Endothelial cell of umbilical vein (primary cell): ENCODE data around the gene PIP4P1. TPM values are rescaled to one million over a fixed set of nuclear protein-coding genes. Genes with fewer than 3 reads are reported as not detected.
A peak's percentile ranks its signal among the peaks of the same experiment; 100 is the strongest.

Experiments used
- BruUV-seq: library from RNA; stranded (reverse); fragments of 400-500 nt; replicated peaks from 2 replicates; lab custom pipeline; 2021; lab: Mats Ljungman, UMichigan
- CTCF ChIA-PET: fragments of 300-600, 350-600 bp; sonication (Branson Sonifier 250); formaldehyde crosslinking; loops from one replicate; lab custom pipeline; 2021; ENCODE audit warnings: antibody characterized with exemption, inconsistent platforms; lab: Charles Lee
- POLR2A ChIA-PET: fragments of 300-600, 350-600 bp; sonication (Branson Sonifier 250); formaldehyde crosslinking; loops from one replicate; lab custom pipeline; 2021; ENCODE audit warnings: antibody characterized with exemption, inconsistent platforms; lab: Charles Lee
- DNase-seq: peaks from one replicate; pipeline ENCODE4 v3.0.0-alpha.2; 2011; ENCODE audit warnings: low read depth, low spot score
- FAIRE-seq: peaks from 2 replicates; lab custom pipeline; 2011; peaks lifted over from hg19 to GRCh38; lab: Jason Lieb, UNC
- H2AFZ ChIP-seq: 2 replicates; pipeline ENCODE4 v1.6.0; 2012; ENCODE audit warnings: low read depth, low read length, control low read depth, inconsistent platforms
- H3K27ac ChIP-seq: 2 replicates; pipeline ENCODE4 v1.5.1; 2011; ENCODE audit warnings: low read depth, mild to moderate bottlenecking, control low read depth, low read length, moderate library complexity; ENCODE audit not compliant: insufficient read depth
- H3K27me3 ChIP-seq, 2 experiments: 2 replicates each; pipeline versions ENCODE4 v1.6.0 to v1.6.1; 2011; ENCODE audit warnings: low read length in 2 of 2, mixed read lengths in 1 of 2; ENCODE audit not compliant: control insufficient read depth in 2 of 2, insufficient read depth in 2 of 2
- H3K36me3 ChIP-seq, 2 experiments: 2 replicates in 1 of 2; 3 replicates in 1 of 2; pipeline ENCODE4 v1.5.1; 2011; ENCODE audit warnings: low read length in 2 of 2, mild to moderate bottlenecking in 1 of 2, moderate library complexity in 1 of 2; ENCODE audit not compliant: control insufficient read depth in 2 of 2, insufficient read depth in 2 of 2; ENCODE audit errors: extremely low read depth in 1 of 2
- H3K4me1 ChIP-seq: 3 replicates; pipeline ENCODE4 v1.5.1; 2011; ENCODE audit warnings: mild to moderate bottlenecking, low read length; ENCODE audit not compliant: control insufficient read depth, insufficient read depth; ENCODE audit errors: extremely low read depth
- H3K4me2 ChIP-seq: 2 replicates; pipeline ENCODE4 v1.6.1; 2011; ENCODE audit warnings: low read length, control low read depth, mixed read lengths; ENCODE audit not compliant: insufficient read depth
- H3K4me3 ChIP-seq, 3 experiments: fragments of 200-600 bp in 1 of 3; sonication (generic), shearing (Covaris generic) in 1 of 3; replicated peaks in 1 of 3; 2 replicates each; pipeline ENCODE4 v1.5.1; 2011 to 2016; ENCODE audit warnings: control low read depth in 3 of 3, low read length in 3 of 3, mild to moderate bottlenecking in 2 of 3, inconsistent platforms in 1 of 3, low read depth in 1 of 3, moderate library complexity in 1 of 3; ENCODE audit not compliant: insufficient read depth in 1 of 3
- H3K79me2 ChIP-seq: 2 replicates; pipeline ENCODE4 v1.6.0; 2012; ENCODE audit warnings: low read length, inconsistent platforms; ENCODE audit not compliant: control insufficient read depth, insufficient read depth
- H3K9ac ChIP-seq: replicated peaks from 2 replicates; pipeline ENCODE3; 2011; ENCODE audit warnings: low read length, control low read depth; ENCODE audit not compliant: insufficient read depth; ENCODE audit errors: extremely low read depth
- H3K9me1 ChIP-seq: replicated peaks from 3 replicates; pipeline ENCODE4 v1.6.0; 2011; ENCODE audit warnings: mild to moderate bottlenecking, low read length; ENCODE audit not compliant: control insufficient read depth, insufficient read depth; ENCODE audit errors: extremely low read depth
- H3K9me3 ChIP-seq: replicated peaks from 2 replicates; pipeline ENCODE4 v1.5.1; 2012; ENCODE audit warnings: low read length, inconsistent platforms; ENCODE audit not compliant: control insufficient read depth, insufficient read depth
- H4K20me1 ChIP-seq: replicated peaks from 2 replicates; pipeline ENCODE3; 2011; ENCODE audit warnings: mild to moderate bottlenecking, low read length; ENCODE audit not compliant: control insufficient read depth, insufficient read depth; ENCODE audit errors: extremely low read depth
- CTCF ChIP-seq, 2 donors: IDR thresholded peaks; 1 replicate in 1 of 2; 2 replicates in 1 of 2; pipeline ENCODE4 v1.5.1; 2011; ENCODE audit warnings: low read length in 2 of 2, mild to moderate bottlenecking in 2 of 2, moderate library complexity in 2 of 2, control low read depth in 1 of 2, inconsistent platforms in 1 of 2, low read depth in 1 of 2; ENCODE audit not compliant: insufficient read depth in 1 of 2; ENCODE audit errors: extremely low read depth in 1 of 2
- EZH2 ChIP-seq: IDR thresholded peaks from 2 replicates; pipeline ENCODE4 v1.6.1; 2012; ENCODE audit warnings: borderline replicate concordance, low read depth, mild to moderate bottlenecking, moderate library complexity, low read length, inconsistent platforms; ENCODE audit not compliant: severe bottlenecking
- FOS ChIP-seq: IDR thresholded peaks from 2 replicates; pipeline ENCODE4 v1.6.1; 2011; ENCODE audit warnings: mild to moderate bottlenecking, low read length, moderate library complexity, borderline replicate concordance; ENCODE audit not compliant: insufficient read depth
- JUN ChIP-seq: IDR thresholded peaks from 2 replicates; pipeline ENCODE4 v1.6.1; 2011; ENCODE audit warnings: borderline replicate concordance, low read depth; ENCODE audit not compliant: insufficient read length, insufficient read depth
- MAX ChIP-seq: IDR thresholded peaks from 2 replicates; pipeline ENCODE4 v1.6.1; 2011; ENCODE audit not compliant: insufficient read depth, insufficient read length
- MYC ChIP-seq: IDR thresholded peaks from one replicate; pipeline ENCODE4 v1.6.1; 2011; ENCODE audit warnings: mild to moderate bottlenecking, low read depth, low read length
- POLR2A ChIP-seq: IDR thresholded peaks from 2 replicates; pipeline ENCODE4 v1.6.1; 2012; ENCODE audit warnings: low read depth, mild to moderate bottlenecking, control low read depth, low read length
- POLR2AphosphoS5 ChIP-seq: IDR thresholded peaks from 2 replicates; pipeline ENCODE4 v1.6.1; 2012; ENCODE audit warnings: low read depth, mild to moderate bottlenecking, control low read depth, low read length, moderate library complexity; ENCODE audit not compliant: insufficient read depth
- dilution Hi-C: fragments of 300-500 bp; cut with MboI; formaldehyde crosslinking; loops from one replicate; pipeline ENCODE4 v1.15.0; 2019; ENCODE audit warnings: low sequenced_read_pairs; ENCODE audit not compliant: extremely low pct_ligation_motif_present
- intact Hi-C: fragments of 100-400 bp; cut with micrococcal nuclease; formaldehyde crosslinking; loops from one replicate; pipeline ENCODE4 v1.10.0; 2022
- polyA plus RNA-seq, 4 experiments: library from polyadenylated mRNA; depleted of rRNA in 3 of 4; stranded (reverse) in 3 of 4; unstranded in 1 of 4; fragments of >200 nt; gene quantifications; 2 replicates each; pipeline versions ENCODE4 v1.2.1 to v1.2.3, GENCODE V29; 2011 to 2012; ENCODE audit warnings: missing spikeins in 1 of 4
- total RNA-seq: library from RNA; stranded (reverse); gene quantifications from 2 replicates; pipeline ENCODE4 v1.2.3, GENCODE V29; 2021

The PIP4P1 gene
- total and polyA plus RNA-seq, 2 donors (not counting 3 experiments of a cell fraction or from before 2014, with no cell fraction given) = 28.6 to 52.5 TPM

- no peak for FAIRE-seq
- H2AFZ ChIP-seq = peak overlapping the region; percentile 70
- DNase-seq = peak; percentile 79
- H3K27ac ChIP-seq = no peak overlapping the region
- intact Hi-C loops = no loop called here
- H3K4me2 ChIP-seq = peak overlapping the region; percentile 25
- ChIA-PET CTCF (no interaction called here), POLR2A (no interaction called here)
- H3K79me2 ChIP-seq = no peaks in the 10 kb centered on the region
- no peak overlapping the region for H3K9ac ChIP-seq
- BruUV-seq = no TSS peak
- no peak for TF ChIP-seq MYC
- no peak for TF ChIP-seq EZH2
- TF ChIP-seq JUN = no peak
- no peak for TF ChIP-seq FOS
- TF ChIP-seq POLR2A = no peak
- peak; percentile 54 for TF ChIP-seq MAX
- no peak for TF ChIP-seq POLR2AphosphoS5
- H3K27me3 ChIP-seq = no peaks in the 10 kb centered on the region
- no peak overlapping the region for H3K4me3 ChIP-seq
- no peaks in the 10 kb centered on the region for H3K9me1 ChIP-seq
- H3K4me1 ChIP-seq = peaks cover 28% of the 10 kb centered on the region
- H3K9me3 ChIP-seq = no peaks in the 10 kb centered on the region
- no peaks in the 10 kb centered on the region for H4K20me1 ChIP-seq
- dilution Hi-C loops = no loop called here
- no peaks in the 10 kb centered on the region for H3K36me3 ChIP-seq
Measured at GRCh38 chr14:20503898-20504297, 42.7 kb upstream of the PIP4P1 start.

GRCh38 chr14:20501346-20501745, 40.1 kb upstream of the PIP4P1 start:
- Histone ChIP-seq H3K9me3 (no peaks in the 10 kb centered on the region), H2AFZ (no peak overlapping the region), H3K4me1 (peaks cover 37% of the 10 kb centered on the region), H3K9me1 (no peaks in the 10 kb centered on the region), H3K27me3 (no peaks in the 10 kb centered on the region), H3K4me3 (no peak overlapping the region), H3K79me2 (no peaks in the 10 kb centered on the region), H4K20me1 (no peaks in the 10 kb centered on the region), H3K27ac (peak overlapping the region; percentile 13), H3K4me2 (no peak overlapping the region), H3K9ac (no peak overlapping the region), H3K36me3 (no peaks in the 10 kb centered on the region)
- dilution Hi-C loops = no loop called here
- FAIRE-seq (no peak), DNase-seq (peak; percentile 45)
- intact Hi-C loops = no loop called here
- no TSS peak for BruUV-seq
- POLR2A ChIA-PET = no interaction called here
- CTCF ChIA-PET = no interaction called here
- TF ChIP-seq POLR2A = no peak
- no peak for TF ChIP-seq MAX
- TF ChIP-seq CTCF (IDR thresholded peaks at IDR 0.05; ENCODE audit: extremely low read depth in 1 of 2, insufficient read depth in 1 of 2, low read depth in 1 of 2, low read length in 2 of 2) = no peak
- peak; percentile 87 for TF ChIP-seq FOS
- peak; percentile 76 for TF ChIP-seq JUN
